Breast epithelium (tissue), 4 donors: ENCODE data around the gene RAB3A. TPM values are rescaled to one million over a fixed set of nuclear protein-coding genes. Genes with fewer than 3 reads are reported as not detected.
A peak's percentile ranks its signal among the peaks of the same experiment; 100 is the strongest.

Experiments
- DNase-seq, 2 donors: peaks; one replicate each; pipeline ENCODE4 v3.0.0-alpha.2; 2019; ENCODE audit warnings: low spot score in 2 of 2
- H3K27ac ChIP-seq, 2 donors: fragments of 200-600 bp; sonication (generic) in 1 of 2; one replicate each; pipeline ENCODE4 v1.5.1; 2016 to 2019; ENCODE audit warnings: mild to moderate bottlenecking in 1 of 2
- H3K27me3 ChIP-seq, 2 donors: fragments of 200-600 bp; sonication (generic) in 1 of 2; one replicate each; pipeline versions ENCODE4 v1.5.1 to v1.6.0; 2017 to 2019; ENCODE audit warnings: control low read depth in 1 of 2, mild to moderate bottlenecking in 1 of 2
- H3K36me3 ChIP-seq: fragments of 200-600 bp; one replicate; pipeline ENCODE4 v1.5.1; 2019
- H3K4me1 ChIP-seq, 2 donors: fragments of 200-600 bp; sonication (generic); one replicate each; pipeline ENCODE4 v1.5.1; 2016 to 2019; ENCODE audit warnings: control low read depth in 1 of 2
- H3K4me3 ChIP-seq, 3 donors: fragments of 200-600 bp; sonication (generic); 1 replicate in 2 of 3; 2 replicates in 1 of 3; pipeline ENCODE4 v1.5.1; 2016 to 2019; ENCODE audit warnings: mild to moderate bottlenecking in 3 of 3, moderate library complexity in 2 of 3
- H3K9me3 ChIP-seq, 2 donors: fragments of 200-600 bp; sonication (generic) in 1 of 2; one replicate each; pipeline ENCODE4 v1.5.1; 2016 to 2019; ENCODE audit warnings: control low read depth in 1 of 2
- CTCF ChIP-seq, 3 donors: fragments of 450-650 bp; IDR thresholded peaks; one replicate each; pipeline ENCODE4 v1.5.1; 2016 to 2017; ENCODE audit warnings: antibody characterized with exemption in 3 of 3, mild to moderate bottlenecking in 3 of 3, moderate library complexity in 3 of 3
- POLR2A ChIP-seq: fragments of 450-650 bp; IDR thresholded peaks from one replicate; pipeline ENCODE4 v1.6.1; 2016; ENCODE audit warnings: antibody characterized with exemption, mild to moderate bottlenecking, moderate library complexity
- POLR2AphosphoS5 ChIP-seq, 3 donors: sonication (generic); formaldehyde crosslinking; IDR thresholded peaks; one replicate each; pipeline ENCODE4 v1.6.1; 2017; ENCODE audit warnings: antibody characterized with exemption in 3 of 3
- intact Hi-C: fragments of 100-400 bp; cut with DNase I; formaldehyde crosslinking; loops from one replicate; pipeline ENCODE4 v1.15.1; 2023; ENCODE audit warnings: low total_unique reads
- total RNA-seq, 3 donors: library from RNA; depleted of rRNA; stranded (reverse); fragments of >200 nt; gene quantifications; one replicate each; pipeline ENCODE4 v1.1.0, GENCODE V29; 2016

The RAB3A gene
- total RNA-seq, 3 donors from 2014 or later, result 0.66 to 1.2 (median 1.1) TPM

GRCh38 chr19:18232540-18233223 lies 28.8 kb upstream of the RAB3A start:
- DNase-seq, result no peak
- H3K9me3 ChIP-seq, result peaks cover 10 to 11% of the 10 kb centered on the region in 2 donors
- H3K4me1 ChIP-seq, result no peaks in the 10 kb centered on the region
- intact Hi-C loops, result no loop called here
- no peak overlapping the region for H3K27ac ChIP-seq
- peaks cover 14 to 75% of the 10 kb centered on the region in 2 donors for H3K27me3 ChIP-seq
- peak overlapping the region in 1 of 3 donors; percentile 19 for H3K4me3 ChIP-seq
- H3K36me3 ChIP-seq, result no peaks in the 10 kb centered on the region
- TF ChIP-seq CTCF (IDR thresholded peaks at IDR 0.05) (no peak), POLR2AphosphoS5 (IDR thresholded peaks at IDR 0.05) (no peak), POLR2A (no peak)

- Histone ChIP-seq H3K27me3 (peaks cover 17 to 84% of the 10 kb centered on the region in 2 donors), H3K9me3 (peaks cover 10 to 11% of the 10 kb centered on the region in 2 donors), H3K36me3 (no peaks in the 10 kb centered on the region), H3K4me3 (no peak overlapping the region), H3K4me1 (no peaks in the 10 kb centered on the region), H3K27ac (no peak overlapping the region)
- no peak for DNase-seq
- TF ChIP-seq POLR2AphosphoS5 (IDR thresholded peaks at IDR 0.05) (no peak), CTCF (IDR thresholded peaks at IDR 0.05) (no peak), POLR2A (no peak)
- intact Hi-C loops, result no loop called here
Observed at GRCh38 chr19:18231775-18232174, 27.9 kb upstream of the RAB3A start.

GRCh38 chr19:18230941-18231734 lies 27.3 kb upstream of the RAB3A start:
- intact Hi-C loops, result no loop called here
- Histone ChIP-seq H3K27me3 (peaks cover 18 to 87% of the 10 kb centered on the region in 2 donors), H3K36me3 (no peaks in the 10 kb centered on the region), H3K4me1 (no peaks in the 10 kb centered on the region), H3K27ac (no peak overlapping the region), H3K4me3 (no peak overlapping the region), H3K9me3 (peaks cover 10 to 11% of the 10 kb centered on the region in 2 donors)
- TF ChIP-seq CTCF (IDR thresholded peaks at IDR 0.05), result no peak
- no peak for TF ChIP-seq POLR2AphosphoS5 (IDR thresholded peaks at IDR 0.05)
- no peak for DNase-seq

- intact Hi-C loops, result no loop called here
- no peak overlapping the region for H3K27ac ChIP-seq
- peaks cover 10 to 11% of the 10 kb centered on the region in 2 donors for H3K9me3 ChIP-seq
- H3K36me3 ChIP-seq, result no peaks in the 10 kb centered on the region
- DNase-seq, result no peak
- H3K27me3 ChIP-seq, result peaks cover 21 to 92% of the 10 kb centered on the region in 2 donors
- no peak overlapping the region for H3K4me3 ChIP-seq
- TF ChIP-seq CTCF (IDR thresholded peaks at IDR 0.05) (no peak), POLR2AphosphoS5 (IDR thresholded peaks at IDR 0.05) (no peak), POLR2A (no peak)
- H3K4me1 ChIP-seq, result peaks cover 0 to 2% of the 10 kb centered on the region in 2 donors
Observed at GRCh38 chr19:18229915-18230314, 26.1 kb upstream of the RAB3A start.

- Histone ChIP-seq H3K27me3 (peaks cover 21 to 91% of the 10 kb centered on the region in 2 donors), H3K27ac (no peak overlapping the region), H3K36me3 (no peaks in the 10 kb centered on the region), H3K4me3 (no peak overlapping the region), H3K4me1 (peaks cover 0 to 5% of the 10 kb centered on the region in 2 donors), H3K9me3 (peaks cover 10 to 11% of the 10 kb centered on the region in 2 donors)
- intact Hi-C loops, result no loop called here
- TF ChIP-seq CTCF (IDR thresholded peaks at IDR 0.05), result peak in 1 of 3 donors; percentile 11
- TF ChIP-seq POLR2AphosphoS5 (IDR thresholded peaks at IDR 0.05), result no peak
- no peak for TF ChIP-seq POLR2A
- no peak for DNase-seq
Observed at GRCh38 chr19:18229474-18229873, 25.6 kb upstream of the RAB3A start.
